Testis (tissue), 2 donors: ENCODE data around the gene WSB1.

Source experiments
- POLR2A ChIP-seq: fragments of 450-650 bp; IDR thresholded peaks from one replicate; pipeline ENCODE4 v1.6.1; 2017; ENCODE audit warnings: antibody characterized with exemption, mild to moderate bottlenecking, moderate library complexity
- TF ChIP-seq, protein P1 (sequence below), 3 experiments: fragments of 450-650 bp in 2 of 3; fragments of 200-600 bp in 1 of 3; sonication (generic) in 1 of 3; IDR thresholded peaks; one replicate each; pipeline ENCODE4 v1.5.1; 2016 to 2019; ENCODE audit warnings: antibody characterized with exemption in 3 of 3, mild to moderate bottlenecking in 2 of 3, moderate library complexity in 1 of 3

DNA sequence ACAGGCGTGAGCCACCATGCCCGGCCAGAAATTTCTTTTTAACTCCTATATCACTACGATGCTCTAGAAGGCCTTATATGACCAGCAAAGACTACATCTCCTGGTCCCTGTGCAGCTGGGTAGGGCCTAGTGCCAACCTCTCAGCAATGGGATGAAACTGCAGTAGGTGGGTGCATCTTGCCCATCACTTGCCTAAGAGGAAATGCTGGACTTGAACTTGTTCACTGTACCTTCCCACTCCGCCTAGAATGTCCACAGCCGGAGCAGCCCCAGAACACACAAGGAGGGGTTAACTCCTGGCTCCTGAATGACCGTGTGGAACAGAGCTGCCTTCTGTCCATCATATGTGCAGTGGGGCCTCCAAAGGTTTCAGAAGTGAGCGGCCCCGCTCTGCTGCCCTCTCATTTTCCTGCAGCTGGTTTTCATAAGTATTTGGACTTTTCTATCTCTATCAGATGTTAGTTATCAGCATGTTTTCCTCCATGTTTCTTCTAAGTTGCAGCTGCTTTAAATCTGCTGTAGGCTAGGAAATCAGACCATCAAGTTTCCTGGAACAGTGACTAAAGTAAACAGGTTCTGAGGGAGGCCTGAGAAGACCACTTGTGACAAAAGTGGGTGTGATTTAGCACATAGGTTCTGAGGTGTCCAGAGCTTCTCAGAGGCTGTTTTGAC lies 52.5 kb downstream of the WSB1 start:
- TF ChIP-seq, protein P1, sequence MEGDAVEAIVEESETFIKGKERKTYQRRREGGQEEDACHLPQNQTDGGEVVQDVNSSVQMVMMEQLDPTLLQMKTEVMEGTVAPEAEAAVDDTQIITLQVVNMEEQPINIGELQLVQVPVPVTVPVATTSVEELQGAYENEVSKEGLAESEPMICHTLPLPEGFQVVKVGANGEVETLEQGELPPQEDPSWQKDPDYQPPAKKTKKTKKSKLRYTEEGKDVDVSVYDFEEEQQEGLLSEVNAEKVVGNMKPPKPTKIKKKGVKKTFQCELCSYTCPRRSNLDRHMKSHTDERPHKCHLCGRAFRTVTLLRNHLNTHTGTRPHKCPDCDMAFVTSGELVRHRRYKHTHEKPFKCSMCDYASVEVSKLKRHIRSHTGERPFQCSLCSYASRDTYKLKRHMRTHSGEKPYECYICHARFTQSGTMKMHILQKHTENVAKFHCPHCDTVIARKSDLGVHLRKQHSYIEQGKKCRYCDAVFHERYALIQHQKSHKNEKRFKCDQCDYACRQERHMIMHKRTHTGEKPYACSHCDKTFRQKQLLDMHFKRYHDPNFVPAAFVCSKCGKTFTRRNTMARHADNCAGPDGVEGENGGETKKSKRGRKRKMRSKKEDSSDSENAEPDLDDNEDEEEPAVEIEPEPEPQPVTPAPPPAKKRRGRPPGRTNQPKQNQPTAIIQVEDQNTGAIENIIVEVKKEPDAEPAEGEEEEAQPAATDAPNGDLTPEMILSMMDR (IDR thresholded peaks at IDR 0.05) = no peak
- no peak for TF ChIP-seq POLR2A
